ENCODE data around the gene TRAK1. TPM values are rescaled to one million over a fixed set of nuclear protein-coding genes. Genes with fewer than 3 reads are reported as not detected.

Gene TRAK1
- total RNA-seq, 2 experiments from 2014 or later = 23.1 to 24.6 TPM

DNA sequence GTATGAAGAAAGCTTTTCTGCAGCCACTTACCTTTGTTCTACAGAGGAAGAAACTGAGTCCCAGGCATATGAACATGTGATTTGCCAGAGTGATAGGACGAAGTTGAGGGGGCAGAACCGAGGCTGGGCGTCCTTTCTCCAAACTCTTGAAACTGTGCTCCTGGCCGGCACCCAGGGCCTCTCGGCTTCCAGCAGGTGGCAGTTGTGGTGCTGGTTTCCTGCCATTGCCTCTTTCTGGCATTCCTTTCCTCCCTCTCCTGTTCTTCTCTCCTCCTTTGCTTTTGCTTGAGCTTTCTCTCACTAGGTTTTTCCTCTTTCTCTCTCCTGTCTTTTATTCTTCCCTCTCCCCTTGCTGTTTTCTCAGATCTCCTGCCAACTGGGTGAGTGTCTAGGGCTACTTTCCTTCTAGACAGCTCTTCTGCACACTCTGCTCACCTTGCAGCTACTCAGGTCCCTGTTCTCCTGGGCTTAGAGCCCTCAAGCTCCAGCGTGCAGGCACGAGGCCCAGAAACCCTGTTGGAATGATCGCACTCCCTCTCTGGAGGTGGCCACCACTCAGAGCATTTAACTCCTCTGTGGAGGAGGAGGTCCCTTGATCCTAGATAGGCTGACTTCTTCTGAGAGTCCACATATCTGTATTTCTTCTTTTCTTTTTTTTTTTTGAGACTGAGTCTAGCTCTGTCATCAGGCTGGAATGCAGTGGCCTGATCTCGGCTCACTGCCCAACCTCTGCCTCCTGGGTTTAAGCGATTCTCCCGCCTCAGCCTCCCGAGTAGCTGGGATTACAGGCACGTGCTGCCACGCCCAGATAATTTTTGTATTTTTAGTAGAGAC lies 26.2 kb downstream of the TRAK1 start:
- POLR2A ChIA-PET = no interaction called here
- CTCF ChIA-PET = interaction anchor here (0.6 to 0.8 kb wide), 2 partner anchors 33 to 74 kb away, joined by 3 to 4 read pairs; no protein-coding TSS in a partner anchor

DNA sequence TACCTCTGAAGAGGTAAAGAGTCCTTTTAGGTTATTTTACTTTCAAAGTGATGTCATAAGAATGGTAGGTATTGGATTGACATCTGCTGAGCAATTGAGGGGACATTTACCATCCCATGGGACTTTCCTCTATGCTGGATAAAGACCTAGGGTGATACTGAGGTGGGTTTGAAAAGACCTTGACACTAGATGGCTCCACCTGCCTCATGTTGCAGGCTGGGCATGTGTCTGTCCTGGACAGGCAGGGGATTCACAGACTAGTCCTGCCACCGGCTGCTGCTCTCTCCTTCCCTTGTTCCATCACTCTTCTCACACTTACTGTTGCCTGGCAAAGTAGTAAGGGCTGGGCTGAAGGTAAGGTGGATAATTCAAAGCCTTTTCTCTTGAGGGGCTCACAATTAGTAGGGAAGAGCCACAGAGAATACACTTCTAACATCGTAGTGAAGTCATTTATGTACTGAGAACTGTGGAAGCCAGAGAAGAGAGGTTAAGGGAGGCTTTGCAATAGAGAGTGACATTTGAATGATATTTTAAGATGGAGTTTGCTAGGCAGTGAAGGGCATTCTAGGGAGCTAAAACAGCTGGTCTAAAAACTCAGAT lies 27.7 kb downstream of the TRAK1 start:
- ChIA-PET CTCF (interaction anchor here (0.8 to 1.6 kb wide), 3 partner anchors 11 to 72 kb away, joined by 4 to 6 read pairs (median 4); no protein-coding TSS in a partner anchor), POLR2A (no interaction called here)

DNA sequence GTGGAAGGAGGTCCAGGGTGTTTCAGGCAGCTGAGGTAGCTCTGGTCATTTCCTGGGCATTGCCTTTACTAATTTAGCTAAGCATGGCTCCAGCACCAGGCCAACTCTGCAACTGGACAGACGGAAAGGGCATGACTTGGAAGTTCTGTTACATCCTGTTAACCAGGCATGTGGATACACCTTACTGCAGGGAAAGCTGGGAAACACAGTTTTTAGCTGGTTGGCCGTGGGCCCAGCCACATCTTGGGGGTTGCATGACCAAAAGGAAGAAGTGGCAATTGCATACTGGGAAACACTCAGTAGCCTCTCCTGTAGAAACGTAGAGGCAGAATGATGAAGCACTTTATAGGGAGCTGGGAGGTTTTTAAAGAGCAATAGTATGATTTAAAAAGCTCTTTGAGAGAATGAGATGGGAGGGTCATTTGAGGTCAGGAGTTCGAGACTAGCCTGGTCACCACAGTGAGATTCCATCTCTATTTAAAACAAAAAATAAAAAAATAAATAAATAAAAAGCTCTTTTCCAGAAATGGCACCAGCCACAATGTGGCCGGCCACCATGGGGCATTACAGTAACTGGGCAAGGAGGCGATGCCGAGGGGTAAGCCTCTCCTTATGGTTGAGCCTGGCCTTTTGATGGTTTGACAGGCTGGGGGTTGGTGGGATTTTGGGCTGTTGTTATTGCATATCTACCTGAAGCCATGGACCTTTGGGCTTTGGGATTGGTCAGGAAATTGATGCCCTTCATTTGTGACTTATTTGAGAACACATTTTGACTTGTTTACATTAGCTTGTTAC lies 28.6 kb downstream of the TRAK1 start:
- POLR2A ChIA-PET = no interaction called here
- CTCF ChIA-PET = interaction anchor here (1.4 to 1.6 kb wide), 2 partner anchors 12 to 71 kb away, joined by 4 to 6 read pairs; no protein-coding TSS in a partner anchor

DNA sequence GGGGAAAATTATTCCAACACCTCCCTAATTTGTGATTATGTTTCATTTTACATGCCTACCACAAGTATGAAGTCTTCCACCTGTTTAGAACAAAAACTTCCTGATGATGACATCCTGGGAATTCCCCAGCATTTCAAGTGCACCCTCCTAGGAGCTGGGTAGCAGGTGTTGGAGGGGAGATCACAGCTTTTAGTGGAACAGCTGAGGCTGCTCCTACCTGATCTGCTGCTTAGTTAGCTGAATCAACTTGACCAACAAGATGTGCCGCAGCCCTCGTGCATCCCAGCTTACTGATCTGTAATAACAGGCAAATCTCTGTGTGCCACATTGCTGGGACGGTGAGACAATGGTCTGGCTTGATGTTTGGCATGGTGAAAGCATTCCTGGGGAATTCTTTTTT lies 29.7 kb downstream of the TRAK1 start:
- POLR2A ChIA-PET = interaction anchor here (0.7 kb wide), 1 partner anchor 362 kb away, joined by 3 read pairs; no protein-coding TSS in a partner anchor
- CTCF ChIA-PET = interaction anchor here (0.7 kb wide), 1 partner anchor 1825 kb away, joined by 3 read pairs; no protein-coding TSS in a partner anchor

DNA sequence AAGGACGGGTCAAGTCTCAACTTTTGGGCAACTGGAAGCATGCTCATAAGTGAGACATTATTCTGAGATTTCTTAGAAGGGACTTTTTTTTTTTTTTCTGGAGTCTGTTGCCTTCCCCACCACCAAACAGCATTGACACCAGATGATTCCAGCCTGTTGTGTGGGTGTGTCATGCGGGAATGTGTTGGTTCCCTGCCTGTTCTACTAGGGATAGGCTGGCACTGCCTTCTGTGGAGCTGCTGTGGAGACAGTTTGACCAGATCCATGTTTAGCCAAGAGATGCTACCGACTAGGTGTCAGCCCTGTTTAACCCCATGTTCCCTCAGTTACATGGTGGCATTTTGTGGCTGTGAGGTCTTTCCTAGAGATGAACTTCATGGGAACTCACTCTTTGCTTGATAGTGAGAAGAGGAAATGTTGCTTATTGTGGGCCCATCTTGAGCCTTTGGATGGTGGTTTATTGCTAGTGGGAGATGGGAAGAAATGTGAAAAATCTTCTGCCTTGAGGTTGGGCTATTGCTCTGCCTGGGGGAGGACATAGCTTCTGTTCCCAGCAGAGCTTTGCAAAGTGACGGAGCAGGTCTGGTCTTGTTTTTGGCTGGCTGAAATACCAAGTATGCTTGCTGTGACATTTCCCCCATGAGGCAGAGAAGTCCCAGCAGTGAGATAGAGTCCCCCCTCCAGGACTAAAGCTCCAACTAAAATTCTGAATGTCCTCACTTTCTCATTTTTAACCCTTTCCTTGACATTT lies 31.3 kb downstream of the TRAK1 start:
- POLR2A ChIA-PET = no interaction called here
- CTCF ChIA-PET = interaction anchor here (0.6 kb wide), 1 partner anchor 88 kb away, joined by 4 read pairs; no protein-coding TSS in a partner anchor

DNA sequence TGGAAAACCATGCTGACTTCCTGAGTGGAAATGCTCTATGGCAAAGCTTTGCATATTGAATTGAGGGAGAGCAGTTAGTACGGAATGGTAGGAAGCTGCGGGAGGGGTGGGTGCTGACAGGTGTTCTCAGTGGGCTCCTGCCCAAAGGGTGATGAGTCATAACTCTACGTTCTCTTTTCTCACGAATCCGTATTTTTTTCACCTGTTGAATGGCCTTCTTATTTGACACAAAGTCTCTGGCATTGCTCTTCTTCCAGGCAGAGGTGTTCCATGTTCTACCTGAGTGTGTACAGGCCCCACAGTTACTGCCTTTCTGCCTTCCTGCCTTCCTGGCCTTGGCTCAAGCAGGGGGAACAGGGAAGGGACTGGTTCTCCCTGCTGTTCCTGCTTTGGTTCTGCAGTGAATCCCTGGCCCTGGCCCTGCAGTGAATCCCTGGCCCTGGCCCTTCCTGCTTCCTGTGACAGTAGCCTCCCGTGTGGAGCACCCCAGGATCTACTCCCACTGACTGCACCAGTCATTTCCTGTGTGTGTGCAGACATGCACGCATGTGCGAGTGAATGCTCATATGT lies 31.9 kb downstream of the TRAK1 start:
- ChIA-PET POLR2A (no interaction called here), CTCF (no interaction called here)

DNA sequence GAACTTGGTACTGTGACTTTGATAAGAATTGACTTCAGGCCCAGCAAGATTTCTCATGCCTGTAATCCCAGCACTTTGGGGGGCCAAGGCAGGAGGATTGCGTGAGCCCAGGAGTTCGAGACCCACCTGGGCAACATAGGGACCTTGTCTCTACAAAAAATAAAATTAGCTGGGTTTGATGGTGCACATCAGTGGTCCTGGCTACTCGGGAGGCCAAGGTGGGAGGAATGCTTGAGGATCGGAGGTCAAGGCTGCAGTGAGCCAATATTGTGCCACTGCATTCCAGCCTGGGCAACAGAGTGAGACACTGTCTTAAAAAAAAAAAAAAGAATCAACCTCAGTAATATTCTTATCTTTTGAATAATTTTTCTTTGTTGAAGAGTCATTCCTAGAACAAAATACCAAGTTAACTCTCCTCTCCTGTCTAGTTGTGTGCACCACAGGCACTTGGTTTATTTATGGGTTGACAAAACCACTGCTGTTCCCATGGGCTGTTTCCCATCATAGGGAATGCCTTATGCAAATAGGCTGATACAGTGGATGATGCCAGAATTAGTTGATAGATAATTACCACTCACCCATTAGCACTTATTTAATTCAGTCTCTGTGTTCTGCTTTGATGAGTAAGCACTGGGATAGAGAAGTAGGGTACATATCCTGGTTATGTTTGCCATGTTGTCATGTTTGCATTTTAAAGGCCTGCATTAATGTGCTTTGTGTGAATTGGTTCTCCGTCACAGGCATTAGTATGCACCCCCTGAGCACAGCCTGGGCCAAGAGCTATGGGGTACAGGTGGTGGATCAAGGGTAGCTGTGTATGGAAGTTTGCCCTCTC lies 32.9 kb downstream of the TRAK1 start:
- POLR2A ChIA-PET = no interaction called here
- CTCF ChIA-PET = no interaction called here

DNA sequence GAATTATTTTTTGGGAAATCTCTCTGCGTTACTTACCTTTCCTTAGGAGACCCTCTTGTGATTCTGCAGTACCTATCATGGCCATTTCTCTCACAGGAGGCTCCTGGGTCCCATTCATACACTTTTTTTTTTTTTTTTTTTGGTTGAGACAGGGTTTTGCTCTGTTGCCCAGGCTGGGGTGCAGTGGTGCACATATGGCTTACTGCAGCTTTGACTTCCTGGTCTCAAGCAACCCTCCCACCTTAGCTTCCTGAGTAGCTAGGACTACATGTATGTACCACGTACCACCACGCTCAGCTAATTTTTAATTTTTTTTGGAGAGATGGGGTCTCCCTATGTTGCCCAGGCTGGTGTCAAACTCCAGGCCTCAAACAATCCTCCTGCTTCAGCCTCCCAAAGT lies 36.1 kb downstream of the TRAK1 start:
- CTCF ChIA-PET = no interaction called here
- POLR2A ChIA-PET = interaction anchor here (0.7 kb wide), 1 partner anchor 348 kb away, joined by 4 read pairs; no protein-coding TSS in a partner anchor

DNA sequence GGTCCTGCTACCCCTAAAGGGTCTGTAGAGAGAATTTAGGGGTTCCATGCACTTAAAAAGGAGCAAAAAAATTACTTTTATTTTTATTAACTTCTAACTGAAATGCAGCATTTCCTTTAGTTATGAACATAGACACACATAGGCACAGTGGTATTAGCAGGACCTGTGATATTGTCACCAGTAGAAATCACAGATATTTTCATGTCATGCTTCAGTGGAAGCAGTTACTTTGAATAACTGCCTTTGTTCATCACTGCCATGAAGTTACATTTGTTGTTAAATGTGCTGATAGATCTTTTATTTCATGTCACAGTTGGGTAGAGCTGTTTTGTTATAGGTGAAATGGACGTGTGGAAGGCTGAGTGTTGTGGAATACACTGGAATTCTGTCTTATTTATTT lies 37.4 kb downstream of the TRAK1 start:
- ChIA-PET POLR2A (no interaction called here), CTCF (interaction anchor here (0.9 kb wide), 1 partner anchor 28 kb away, joined by 3 read pairs; no protein-coding TSS in a partner anchor)

DNA sequence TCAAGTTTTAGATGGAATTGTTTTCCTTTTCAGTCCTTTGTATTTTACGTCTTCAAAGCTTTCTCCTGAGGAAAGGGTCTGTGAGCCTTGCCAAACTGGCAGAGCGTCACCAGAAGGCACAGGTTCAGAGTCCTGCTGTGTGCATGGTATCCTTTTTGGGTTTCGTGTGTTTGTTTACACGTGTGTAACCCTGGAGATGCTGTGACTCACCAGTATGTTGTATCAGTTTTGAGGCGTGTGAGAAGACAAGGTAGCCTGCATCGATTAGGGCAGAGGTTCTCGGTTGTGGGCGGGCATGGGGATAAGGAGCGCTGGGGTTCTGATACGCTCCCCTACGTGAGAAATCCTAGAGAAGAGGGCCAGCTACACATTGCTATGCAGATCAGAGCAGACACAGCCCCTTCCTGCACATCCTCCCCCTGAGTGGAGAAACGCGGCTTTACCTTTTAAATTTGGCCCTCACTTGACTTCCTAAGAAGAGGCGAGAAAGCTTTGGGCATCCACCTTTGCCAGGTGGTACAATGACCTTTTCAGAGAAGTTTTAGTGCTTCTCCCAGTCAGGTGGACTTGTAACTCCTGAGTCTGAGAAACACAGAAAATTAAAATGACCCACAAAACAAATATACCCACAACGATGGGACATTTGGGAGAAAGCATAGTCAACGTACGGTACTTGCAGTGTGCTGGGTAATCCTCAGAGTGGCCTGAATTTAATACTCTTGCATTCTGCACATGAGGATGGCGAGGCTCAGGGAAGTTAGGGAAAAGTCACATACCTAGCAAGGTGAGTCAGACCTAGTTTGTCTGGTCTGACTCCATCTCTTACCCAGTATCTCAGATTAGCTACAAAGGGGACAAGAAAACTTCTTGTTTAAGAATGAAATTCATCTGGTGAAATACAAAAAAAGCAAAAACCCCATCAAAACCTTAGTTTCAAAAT lies 38.1 kb downstream of the TRAK1 start:
- CTCF ChIA-PET = no interaction called here
- POLR2A ChIA-PET = no interaction called here

DNA sequence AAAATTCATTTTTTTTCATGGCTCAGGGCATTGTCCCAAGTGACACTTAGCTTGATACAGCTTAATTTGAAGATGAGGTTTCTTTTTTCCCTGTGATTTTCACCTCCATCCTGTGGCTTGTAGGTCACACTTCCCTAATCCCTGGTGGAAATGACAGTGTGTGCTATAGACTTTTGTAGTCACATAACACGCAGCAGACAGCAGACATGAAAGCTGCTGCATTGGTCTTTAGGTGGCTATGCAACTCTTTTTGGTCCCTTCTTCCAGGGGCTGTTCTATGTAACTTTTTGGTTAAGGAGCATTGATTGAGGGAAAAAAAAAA lies 38.8 kb downstream of the TRAK1 start:
- ChIA-PET POLR2A (no interaction called here), CTCF (no interaction called here)

DNA sequence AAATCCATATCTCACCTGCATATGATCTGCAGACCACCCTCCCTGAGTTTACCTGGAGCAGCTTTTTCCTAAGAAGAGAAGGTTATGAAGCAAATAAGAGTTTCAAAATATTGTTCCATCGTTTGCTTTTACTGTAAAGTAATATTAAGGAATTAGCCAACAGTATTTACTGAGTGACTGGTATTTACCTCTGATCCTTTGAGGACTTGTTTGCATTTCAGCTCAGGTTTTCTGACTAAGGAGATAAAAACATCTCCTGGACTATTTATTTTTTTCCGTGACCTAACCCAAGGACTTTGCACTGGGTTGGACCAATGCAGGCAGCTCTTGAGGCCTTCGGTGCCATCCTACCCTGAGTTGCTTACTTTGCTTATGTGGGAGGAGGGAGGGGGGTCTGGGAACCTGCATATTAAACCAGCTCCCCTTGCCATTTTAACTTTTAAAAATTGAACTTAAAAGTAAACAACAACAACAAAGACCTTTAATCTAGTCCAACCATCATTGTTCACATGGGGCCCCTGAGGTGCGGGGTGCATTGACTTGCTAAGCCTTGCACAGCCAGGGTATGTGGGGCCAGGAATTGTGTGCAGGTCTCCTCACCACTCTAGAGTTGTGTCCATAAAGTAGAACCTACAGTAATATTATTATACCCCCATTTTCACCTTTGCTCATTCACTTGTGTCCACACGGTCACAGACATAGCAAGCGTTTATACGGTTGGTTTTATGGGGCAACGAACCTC lies 39.3 kb downstream of the TRAK1 start:
- CTCF ChIA-PET = no interaction called here
- POLR2A ChIA-PET = no interaction called here

DNA sequence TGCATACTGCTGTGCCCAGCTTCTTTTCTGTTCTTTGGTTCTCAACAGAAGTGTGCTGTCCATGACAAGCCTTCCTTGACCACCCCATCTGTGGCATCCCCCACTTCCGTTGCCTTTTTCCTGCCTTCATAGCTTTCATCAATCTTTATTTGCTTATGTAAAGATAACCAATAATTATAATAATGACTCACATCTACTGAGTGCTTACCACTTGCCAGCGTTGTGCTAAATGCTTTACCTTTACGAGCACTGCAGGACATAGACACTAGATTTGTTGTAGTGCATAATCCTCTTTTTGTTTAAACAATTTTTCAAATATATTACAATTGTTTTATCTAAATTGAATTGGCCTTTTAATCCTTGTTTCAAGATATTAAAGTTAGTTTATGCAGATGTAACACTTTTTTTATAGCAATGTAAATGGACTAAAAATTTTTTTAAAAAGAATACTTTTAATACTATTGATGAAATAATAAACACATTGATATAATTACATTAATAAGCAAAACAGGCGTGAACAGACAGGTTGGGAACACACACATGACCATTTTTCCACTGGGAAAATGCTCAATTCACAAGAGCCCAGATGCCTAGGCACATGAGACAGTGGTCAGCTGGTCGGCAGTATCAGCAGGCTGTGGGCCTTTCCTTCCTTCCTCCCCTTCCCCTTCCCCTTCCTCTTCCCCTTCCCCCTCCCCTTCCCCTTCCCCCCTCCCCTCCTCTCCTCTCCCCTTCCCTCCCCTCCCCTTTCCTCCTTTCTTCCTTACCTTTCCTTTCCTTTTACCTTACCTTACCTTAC lies 42.5 kb downstream of the TRAK1 start:
- POLR2A ChIA-PET = no interaction called here
- CTCF ChIA-PET = no interaction called here

DNA sequence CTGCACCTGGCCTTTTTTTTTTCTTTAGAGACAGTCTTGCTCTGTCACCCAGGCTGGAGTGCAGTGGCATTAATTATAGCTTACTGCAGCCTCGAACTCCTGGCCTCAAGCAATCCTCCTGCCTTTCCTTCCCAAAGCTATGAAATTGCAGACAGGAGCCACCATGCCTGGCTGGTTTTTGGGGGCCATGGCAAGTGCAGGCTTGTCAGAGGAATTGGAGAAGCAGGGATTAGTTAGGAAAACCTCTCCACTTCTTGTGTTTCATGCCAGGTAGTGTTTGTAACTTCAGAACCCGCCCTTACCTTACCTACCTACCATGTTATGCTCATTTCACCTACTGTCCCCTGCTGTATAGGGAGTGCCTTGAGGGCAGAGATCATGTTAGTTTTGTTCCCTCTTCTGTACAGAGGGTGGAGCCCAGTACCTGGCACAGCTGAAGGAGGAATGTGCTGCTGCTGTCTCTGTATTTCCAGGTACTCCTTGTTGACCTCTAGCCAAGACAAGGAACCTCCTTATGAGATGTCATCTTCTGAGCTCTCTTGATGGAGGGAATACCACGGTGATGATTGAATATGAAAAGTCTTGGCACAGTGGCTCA lies 43.8 kb downstream of the TRAK1 start:
- CTCF ChIA-PET = interaction anchor here (0.7 kb wide), 1 partner anchor 366 kb away, joined by 3 read pairs; no protein-coding TSS in a partner anchor

More for the DNA sequence above, 43.8 kb downstream of the TRAK1 start:
- POLR2A ChIA-PET = interaction anchor here (0.5 kb wide), 1 partner anchor 30 kb away, joined by 4 read pairs; no protein-coding TSS in a partner anchor

All from activated CD8-positive, alpha-beta memory T cell treated with anti-CD3 and anti-CD28 coated beads for 36 hours (primary cell).